Activated CD4-positive, alpha-beta T cell treated with anti-CD3 and anti-CD28 coated beads, Interleukin-2, amount 50 U/mL, for 16 hours (primary cell): Measurements from ENCODE around the gene ACD.
A peak's percentile ranks its signal among the peaks of the same experiment; 100 is the strongest.

Experiments
- DNase-seq: peaks from one replicate; pipeline ENCODE4 v3.0.0-alpha.2; 2020

The ACD gene

DNA sequence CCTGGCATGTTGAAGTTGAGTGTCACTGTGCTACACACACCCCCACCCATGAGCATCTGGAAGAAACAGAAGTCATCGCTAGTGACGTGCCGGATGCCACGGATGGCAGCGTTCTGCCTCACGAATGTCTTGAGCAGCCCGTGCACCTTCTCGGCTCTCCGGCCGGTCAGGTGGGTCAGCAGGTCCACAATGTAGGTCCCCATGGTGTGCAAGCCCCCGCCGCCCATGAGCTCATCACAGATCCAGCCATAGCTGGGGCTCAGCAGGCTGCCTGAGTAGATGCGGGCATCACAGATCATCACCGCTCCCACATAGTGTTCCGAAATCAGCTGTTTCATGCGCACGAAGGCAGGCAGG, 15.5 kb upstream of the ACD start:
- DNase-seq: no peak

DNA sequence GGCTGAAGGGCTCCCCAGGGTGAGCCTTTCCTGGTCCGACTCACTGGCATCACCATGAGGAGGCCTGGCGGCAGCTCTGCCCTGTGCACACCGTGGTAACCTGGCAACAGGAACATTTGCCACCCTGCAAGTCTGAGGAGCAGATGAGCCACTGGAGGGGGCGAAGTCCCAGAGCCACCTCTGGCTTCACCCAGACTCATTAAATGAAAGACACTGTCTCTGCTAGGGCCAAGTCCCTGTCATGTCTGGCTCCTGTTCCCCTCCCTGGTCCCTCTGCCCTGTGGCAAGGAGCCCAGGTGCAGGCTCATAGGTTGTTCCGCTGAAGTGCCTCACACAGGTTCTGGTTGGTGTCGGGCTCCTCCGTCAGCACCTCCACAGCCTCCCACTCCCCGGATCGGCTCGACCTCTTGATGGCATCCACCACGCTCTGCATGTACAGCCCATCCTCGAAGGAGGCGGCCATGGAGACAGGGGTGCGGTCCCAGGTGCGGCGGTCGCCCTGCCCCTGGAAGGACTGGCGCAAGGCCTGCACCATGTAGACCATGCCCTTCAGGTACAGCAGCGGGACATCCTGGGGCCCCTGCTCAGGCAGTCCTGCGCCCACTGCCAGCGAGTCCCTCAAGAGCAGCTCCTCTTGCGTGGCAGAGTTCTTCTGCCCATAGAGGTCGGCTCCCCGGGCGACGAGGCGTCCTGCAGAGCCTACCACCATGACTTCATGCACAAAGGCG, 15.0 kb upstream of the ACD start:
- DNase-seq: no peak

DNA sequence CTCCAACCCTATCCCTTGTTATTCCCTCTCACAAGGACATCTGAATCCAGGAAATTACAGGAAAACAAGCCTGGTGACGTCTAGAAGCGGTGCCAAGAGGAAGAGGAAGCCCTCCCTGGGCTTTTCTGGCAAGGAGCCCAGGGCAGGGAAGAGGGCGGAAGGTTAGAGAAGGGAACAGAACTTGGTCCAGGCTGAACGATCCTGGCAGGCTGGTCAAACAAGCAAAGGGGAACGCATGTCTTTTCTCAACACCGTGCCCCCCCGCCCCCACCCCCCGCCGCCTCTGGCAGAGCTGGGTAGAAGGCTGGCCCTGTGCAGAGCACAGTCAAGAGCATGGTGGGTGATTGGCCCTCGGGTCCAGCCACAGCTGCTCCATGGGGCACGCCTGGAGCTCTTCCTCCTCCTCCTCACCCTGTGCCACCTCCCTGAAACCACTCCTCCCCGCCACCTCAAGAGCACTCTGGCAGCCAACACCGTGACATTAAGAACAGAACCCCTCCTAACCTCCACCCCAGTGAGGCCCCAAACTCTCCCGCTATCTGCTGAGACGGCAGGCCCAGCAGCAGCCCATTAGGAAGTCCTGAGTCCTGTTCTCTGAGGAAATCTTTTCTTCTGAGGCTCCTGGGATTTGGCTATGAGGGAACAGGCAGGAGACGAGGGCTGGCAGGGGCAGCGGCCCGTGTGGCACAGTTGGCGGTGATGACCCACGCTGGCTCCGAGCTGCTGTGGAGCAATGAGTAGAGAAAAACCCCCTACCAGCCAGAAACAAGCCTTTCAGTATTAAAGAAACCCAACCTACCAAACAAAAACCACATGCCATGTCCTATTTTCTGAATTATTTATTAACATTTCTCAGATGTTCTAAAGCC, 13.9 kb upstream of the ACD start:
- DNase-seq: no peak

DNA sequence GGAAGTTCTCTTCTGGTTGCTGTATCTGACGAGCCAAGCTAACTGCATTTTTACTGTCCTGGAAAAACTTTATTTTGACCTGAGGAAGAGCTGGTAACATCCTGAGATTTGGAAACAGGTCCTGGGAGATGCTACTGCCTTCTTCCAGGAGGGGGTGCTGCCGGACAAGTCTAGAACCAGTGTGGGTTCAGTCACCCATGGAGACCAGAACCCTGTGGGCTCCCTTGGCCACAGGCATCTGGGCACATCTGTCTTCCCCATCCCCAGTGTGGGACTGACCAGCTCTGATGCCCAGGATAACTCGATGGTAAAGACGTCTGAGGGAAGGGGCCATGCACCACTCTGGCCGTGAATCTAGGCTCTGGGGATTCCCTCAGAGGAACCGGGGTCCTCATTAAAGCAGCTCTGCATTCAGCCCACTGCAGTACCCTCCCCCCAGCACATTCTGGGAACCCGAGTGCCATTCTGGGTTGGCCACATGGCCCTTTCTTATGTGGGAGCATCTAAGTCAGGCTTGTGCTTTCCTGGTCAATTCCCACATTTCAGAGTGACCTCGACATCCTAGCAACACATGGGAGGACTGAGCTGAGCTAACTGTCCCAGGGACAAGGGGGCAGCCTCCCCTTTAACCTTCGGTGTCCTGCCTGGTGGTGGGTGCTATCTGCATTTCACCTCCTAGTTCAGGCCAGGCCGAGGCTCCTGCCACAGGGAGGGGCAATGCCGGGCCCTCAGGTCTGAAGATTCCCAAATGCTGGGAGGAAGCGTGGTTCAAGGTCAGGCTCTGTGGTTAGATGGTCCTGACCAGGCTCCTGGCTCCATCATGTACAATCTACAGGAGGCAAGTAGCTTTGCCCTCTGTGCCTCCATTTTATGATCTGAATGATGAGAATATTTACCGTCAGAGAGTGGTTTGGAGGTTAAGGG, 12.9 kb upstream of the ACD start:
- DNase-seq: peak; percentile 54

DNA sequence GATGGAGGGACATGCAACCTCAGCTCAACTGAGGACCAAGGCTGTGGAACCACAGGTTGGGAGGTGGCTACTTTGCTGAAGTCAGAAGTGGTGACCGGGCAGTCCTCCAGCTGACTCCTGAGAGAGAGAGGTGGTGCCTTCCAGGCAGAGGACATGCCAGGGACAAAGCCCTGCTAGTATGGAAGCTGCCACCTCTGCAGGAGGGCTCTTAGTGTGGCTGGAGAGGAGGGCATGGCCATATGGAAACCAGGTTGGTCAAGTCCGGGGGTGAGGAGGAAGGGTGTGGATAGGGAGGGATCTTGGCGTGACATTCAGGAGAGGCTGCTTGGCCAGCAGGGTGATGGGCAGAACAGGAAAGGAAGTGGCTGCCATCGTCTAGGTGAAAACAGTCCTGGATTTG, 12.2 kb upstream of the ACD start:
- no peak for DNase-seq

DNA sequence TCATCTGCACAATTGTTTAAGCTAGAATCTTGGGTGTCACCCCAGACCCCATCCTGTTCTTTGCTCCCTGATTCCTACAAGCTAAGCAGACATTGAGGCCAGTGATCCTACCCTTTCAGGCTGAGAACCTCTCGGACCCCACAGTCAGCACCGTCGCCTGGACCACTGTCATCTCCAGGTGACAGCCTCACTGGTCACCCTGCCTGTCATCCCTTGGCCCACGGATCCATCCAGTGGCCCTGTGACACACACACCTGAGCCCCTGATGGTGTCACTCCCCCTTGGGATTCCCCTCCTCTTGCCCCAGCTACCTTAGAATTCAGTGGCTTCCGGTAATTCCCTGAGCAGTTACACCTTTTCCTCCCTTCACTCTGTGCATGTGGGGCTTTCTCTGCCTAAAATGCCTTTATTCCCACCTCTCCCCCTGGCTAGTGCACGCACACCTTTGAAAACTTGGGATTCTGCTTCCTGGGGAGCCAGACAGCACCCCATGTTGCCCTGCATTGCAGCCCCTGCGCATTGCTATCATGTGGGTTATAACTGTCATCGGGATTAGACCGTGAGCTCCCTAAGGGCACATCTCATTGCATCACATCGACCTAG, 9.5 kb upstream of the ACD start:
- no peak for DNase-seq

DNA sequence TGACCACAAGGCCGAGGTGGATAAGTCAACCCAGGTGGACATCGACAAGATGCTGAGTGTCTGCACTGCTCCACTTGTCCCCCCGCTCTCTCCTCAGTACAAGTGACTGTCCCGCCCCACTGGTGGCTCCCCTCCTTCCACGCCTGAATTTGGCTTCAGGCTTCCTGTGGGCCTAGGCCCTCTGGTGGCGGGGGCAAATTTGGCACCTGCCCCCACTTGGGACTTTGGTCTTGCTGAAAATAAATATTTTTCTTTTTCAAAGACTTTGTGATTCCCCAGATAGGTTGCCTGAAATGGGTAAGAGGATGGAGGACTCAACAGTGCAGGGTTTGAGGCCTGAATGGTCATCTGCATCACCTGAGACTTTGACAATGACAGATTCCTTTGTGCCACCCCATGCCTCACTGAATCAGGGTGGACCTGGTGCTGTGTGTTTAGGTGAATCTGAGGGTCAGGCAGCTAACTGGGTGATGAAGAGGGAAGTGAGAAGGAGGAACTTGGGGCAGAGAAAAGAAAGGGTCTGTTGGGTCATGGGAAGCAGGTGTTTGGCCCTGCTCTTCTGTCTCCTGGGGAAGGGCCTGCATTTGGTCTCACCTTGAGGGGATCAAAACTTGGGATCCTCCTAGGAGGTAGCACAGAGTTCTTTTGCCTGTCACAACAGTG, 8.6 kb upstream of the ACD start:
- DNase-seq: no peak

DNA sequence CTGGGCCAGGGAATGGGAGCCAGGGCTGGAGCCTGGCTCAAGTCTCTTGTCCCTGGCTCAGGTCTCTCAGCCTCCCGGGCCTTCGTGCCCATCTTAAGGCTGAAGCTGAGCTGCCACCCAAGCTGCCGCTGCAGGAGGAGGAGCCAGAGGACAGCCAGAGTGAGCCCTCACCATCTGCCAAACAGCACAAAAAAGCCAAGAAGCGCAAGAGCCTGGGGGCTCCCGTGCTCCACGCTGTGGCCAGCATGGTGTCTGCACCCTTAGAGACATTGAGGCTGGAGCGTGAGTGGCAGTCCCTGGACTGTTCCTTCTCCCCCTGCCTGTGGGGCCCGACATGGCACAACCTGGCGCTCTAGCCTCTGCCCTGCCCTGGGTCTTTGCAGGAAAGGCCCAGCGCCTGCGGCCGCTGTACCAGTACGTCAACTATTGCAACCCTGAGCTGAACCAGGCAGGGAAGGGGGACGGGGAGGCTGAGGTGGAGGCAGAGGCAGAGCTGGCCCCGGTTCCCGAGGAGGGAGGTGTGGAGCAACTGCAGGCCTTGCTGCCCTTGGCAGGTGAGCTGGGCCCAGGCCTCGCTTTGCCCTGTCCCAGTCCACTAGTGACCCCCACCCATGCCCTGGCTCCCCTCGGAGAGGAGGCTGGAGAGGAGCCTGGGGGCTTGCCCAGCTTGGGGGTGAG, 7.9 kb upstream of the ACD start:
- peak; percentile 88 for DNase-seq

DNA sequence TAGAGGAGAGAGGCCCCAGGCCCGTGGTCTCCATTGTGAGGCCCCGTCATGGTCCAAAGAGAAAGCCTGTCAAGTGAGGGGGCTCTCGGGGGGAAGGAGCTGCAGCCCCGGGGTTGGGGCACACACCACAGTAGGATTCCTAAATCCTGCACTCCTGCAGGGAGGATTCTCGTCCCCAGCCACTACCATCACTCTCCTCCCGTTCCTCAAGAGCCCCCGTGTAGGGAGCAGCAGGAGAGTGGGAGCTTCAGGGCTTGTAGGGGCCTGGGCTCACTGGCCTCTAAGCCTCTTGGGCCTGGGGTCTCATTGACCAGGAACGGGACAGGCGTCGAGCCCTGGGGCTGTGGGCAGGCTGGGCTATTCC, 7.4 kb upstream of the ACD start:
- DNase-seq: no peak

DNA sequence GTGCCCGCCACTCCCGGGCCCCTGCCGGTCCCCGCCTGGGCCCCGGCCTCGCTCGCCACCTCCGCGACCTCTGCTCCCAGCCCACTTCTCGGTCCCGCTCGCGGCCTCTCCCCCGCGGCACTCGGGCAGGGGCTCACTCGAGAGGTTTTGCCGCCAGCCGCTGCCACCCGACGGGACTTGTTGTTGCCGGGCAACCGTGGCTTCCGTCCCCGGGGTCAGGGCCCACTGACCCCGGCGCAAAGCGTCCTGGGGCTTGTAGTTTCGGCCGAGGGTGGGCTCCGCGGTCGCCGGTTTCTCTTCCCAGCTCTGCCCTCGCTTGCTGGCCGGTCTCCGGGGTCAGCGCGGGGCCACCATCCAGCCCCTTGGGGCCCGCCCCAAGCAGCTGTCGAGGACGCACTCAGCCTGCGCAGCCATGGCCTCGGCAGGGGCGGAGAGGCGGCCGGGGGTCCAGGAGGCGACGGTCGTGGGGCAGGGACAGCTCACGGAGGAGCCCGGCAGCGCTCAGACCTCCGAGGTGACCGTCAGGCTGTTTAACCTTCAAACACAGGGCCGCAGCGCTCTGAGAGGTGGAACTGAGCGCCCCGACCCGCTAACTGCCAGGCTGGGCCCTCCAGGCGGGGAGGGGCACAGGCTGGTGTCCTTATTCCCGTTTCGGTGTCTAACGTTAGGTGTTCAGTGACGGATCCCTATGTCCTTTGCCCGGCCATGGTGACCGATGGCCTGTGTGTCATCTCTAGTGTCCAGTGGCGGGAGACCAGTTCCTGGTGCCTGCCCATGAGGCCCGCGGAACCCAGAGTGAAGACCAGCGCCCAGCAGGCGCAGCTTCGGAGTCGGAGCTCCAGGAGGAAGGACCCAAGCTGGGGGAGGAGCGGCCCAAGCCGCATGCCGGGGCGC, 6.7 kb upstream of the ACD start, which contains the start of the genes C16orf86 and ENKD1:
TSS of gene C16orf86 (plus strand) at position 256 of the 894 bp plus-strand sequence. CDS start at position 413, 157 bp downstream.
TSS of gene ENKD1 (minus strand) at position 192 of the 894 bp plus-strand sequence. CDS start 308 bp downstream, outside the sequence.
- peak; percentile 86 for DNase-seq

DNA sequence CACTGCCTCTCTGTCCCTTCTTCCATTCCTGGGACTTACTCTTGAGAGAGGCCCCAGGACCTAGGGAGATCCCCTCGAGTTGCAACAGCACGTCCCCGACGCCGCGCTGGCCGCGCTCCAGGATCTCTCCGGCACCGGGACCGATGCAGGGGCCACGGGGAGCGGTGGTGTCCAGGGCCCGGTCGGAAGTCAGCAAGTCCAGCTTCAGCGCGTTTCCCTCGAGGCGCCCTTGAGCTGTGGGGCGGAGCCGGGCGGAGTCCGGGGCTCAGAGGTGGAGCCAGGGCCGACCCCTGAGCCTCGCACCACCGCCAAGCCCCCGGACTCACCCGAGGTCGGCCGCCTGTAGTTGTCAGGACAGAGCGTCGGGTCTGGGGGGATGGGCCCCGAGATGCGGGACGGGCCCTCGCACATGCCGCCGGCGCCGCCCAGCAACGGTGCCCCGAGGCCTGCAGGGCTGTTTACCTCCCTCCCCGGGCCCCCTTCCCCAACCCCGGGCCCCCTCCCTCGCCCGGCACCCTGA, 6.0 kb upstream of the ACD start:
- DNase-seq: no peak

DNA sequence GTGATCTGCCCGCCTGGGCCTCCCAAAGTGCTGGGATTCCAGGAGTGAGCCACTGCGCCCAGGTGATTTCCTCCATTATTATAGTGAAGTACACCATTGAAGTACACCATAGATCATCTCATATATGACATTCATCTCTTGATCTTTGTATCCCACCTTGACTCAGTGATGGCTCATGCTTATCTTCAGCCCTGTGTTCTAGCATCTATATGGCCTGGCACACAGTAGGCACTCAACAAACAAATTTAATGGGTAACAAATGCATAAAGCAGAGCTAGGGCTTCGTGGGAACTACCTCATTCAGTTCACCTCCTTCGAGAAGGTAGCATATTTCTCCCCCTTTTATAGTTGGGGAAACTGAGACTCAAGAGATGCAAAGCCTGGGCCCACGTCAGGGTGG, 5.5 kb upstream of the ACD start:
- DNase-seq: no peak

DNA sequence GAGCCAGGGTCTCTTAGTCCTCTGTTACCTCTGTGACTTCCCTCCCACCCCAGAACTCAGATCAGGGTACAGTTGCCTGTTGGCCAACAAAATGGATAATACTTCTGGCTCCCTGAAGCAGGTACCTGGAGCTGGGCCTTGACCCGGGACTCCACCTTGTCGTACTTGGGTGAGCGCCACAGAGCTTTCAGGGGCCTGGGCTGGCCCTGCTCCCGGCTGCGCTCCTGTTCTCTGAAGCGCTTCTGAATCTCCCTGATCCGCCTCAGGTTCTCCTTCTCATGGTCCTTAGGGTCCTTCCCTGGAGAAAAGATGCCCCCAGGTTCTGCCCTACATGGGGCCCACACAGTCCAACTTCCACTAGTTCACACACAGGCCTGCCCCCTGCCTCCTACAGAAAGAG, 4.8 kb upstream of the ACD start:
- DNase-seq: no peak

DNA sequence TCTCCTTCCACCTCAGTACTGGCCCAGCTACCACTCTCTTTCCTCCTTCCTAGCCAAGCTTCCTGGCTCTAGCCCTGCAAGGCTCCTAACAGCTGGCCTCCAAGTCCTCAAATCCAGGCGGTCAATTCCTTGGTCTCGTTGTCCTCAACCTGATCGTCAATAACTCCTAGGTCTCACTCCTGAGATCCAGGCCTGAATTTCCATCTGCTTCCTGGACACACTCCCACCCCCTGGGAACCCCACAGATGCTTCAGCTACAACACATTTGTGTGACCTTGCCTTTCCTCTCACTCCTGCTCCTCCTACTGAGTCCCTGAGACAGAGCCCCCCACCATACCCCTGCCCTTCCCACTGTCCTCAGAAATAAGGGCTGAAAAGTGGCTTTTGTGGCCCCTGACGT, 4.2 kb upstream of the ACD start:
- no peak for DNase-seq

DNA sequence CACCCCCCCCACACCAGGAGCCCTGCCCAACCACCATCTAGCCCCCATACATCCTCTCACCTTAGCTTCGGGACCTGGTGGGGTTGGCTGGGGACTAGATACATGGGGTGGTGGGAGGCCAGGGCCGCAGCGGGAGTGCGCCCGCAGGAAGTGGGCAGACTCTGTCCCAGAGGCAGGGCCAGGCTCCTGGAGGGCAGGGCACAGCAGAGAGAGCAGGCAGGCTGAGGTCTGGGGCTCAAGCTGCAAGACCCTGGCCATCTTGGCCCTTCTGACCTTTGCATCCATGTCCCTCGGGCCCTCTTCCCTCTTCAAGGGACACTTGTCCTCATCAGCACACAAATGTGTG, 3.8 kb upstream of the ACD start:
- DNase-seq: no peak

DNA sequence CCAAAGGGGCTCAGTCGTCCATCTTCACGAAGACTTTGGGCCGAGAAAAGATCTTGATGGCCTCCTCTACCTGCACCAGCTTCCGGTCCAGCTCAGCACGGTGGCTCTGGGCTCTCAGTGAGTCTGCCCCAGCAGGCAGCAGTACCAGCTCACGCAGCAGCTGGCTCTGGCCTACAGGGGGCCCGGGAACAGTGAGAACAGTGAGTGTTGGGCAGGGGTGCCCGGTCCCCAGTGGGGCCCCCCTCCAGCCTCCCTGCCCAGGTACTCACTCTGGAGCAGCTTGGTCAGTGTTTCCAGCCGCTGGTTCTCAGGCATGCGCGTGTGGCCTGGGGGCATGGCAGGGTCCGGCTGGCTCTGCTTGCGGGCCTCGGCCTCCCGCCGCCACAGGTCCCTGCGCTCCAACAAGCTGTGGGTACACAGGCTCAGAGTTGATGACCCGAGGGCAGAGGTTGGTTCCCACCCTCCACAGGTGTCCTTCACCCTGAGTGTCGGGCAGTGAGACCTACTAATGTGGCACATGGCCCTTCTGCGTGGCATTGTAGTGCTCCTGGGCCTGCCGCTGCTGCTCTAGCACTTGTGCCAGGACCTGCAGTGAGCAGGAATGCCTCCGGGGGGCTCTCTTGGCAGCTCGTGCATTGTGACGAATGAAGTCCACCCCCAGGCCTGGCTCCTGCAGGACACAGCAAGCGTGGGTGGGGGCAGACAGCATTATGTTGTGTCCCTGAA, 3.3 kb upstream of the ACD start:
- peak; percentile 48 for DNase-seq

DNA sequence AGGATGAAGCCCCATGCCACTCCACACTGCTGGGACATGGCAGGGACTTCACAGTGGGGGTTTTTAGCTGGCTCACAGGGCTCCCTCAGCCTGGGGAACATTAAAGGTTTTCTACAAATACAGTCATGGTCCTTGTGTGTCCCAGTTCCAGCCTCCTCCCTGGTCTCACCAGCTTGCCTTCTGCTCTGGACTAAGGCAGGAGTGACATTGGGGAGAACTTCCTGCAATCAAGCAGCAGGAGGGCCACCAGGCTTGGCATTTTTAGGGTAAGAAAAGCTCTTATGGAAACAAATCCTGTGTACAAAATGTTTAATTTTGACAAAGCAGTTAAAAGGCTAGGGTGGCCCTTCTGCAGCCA, 2.6 kb upstream of the ACD start:
- DNase-seq: no peak

DNA sequence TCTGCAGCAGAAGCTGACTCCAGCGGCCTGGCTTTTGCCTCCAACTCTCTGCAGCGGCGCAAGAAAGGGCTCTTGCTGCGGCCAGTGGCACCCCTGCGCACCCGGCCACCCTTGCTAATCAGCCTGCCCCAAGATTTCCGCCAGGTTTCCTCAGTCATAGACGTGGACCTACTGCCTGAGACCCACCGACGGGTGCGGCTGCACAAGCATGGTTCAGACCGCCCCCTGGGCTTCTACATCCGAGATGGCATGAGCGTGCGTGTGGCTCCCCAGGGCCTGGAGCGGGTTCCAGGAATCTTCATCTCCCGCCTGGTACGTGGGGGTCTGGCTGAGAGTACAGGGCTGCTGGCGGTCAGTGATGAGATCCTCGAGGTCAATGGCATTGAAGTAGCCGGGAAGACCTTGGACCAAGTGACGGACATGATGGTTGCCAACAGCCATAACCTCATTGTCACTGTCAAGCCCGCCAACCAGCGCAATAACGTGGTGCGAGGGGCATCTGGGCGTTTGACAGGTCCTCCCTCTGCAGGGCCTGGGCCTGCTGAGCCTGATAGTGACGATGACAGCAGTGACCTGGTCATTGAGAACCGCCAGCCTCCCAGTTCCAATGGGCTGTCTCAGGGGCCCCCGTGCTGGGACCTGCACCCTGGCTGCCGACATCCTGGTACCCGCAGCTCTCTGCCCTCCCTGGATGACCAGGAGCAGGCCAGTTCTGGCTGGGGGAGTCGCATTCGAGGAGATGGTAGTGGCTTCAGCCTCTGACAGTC, 2.0 kb upstream of the ACD start:
- DNase-seq: no peak
